MM.1S (cell line): ENCODE data around the gene TRAPPC6A.

Experiments
- DNase-seq: peaks from one replicate; pipeline ENCODE4 v3.0.0-alpha.2; 2015
- H2AFZ ChIP-seq: fragments of 300-600 bp; sonication (generic); 2 replicates; pipeline ENCODE4 v1.6.0; 2016; ENCODE audit warnings: antibody characterized with exemption, low read length
- H3F3A ChIP-seq: fragments of 300-600 bp; sonication (generic); 2 replicates; pipeline ENCODE4 v1.6.1; 2016; ENCODE audit warnings: mild to moderate bottlenecking, antibody characterized with exemption, low read length, moderate library complexity, mixed read lengths; ENCODE audit not compliant: insufficient read depth
- H3K27ac ChIP-seq: fragments of 300-600 bp; sonication (generic); 2 replicates; pipeline ENCODE4 v1.5.1; 2016; ENCODE audit warnings: mild to moderate bottlenecking, low read length
- H3K27me3 ChIP-seq: fragments of 300-600 bp; sonication (generic); replicated peaks from 2 replicates; pipeline ENCODE4 v1.6.0; 2016; ENCODE audit warnings: low read length; ENCODE audit not compliant: insufficient read depth
- H3K36me3 ChIP-seq: fragments of 300-600 bp; sonication (generic); replicated peaks from 2 replicates; pipeline ENCODE4 v1.6.1; 2016; ENCODE audit warnings: mild to moderate bottlenecking, low read length, mixed read lengths; ENCODE audit not compliant: insufficient read depth
- H3K4me1 ChIP-seq: fragments of 300-600 bp; sonication (generic); 2 replicates; pipeline ENCODE4 v1.6.1; 2016; ENCODE audit warnings: low read length, mixed read lengths
- H3K4me2 ChIP-seq: fragments of 300-600 bp; sonication (generic); 2 replicates; pipeline ENCODE4 v1.6.0; 2016; ENCODE audit warnings: low read depth, low read length
- H3K4me3 ChIP-seq: fragments of 300-600 bp; sonication (generic); 2 replicates; pipeline ENCODE4 v1.5.1; 2016; ENCODE audit warnings: low read length, mixed read lengths
- H3K79me2 ChIP-seq: fragments of 300-600 bp; sonication (generic); 2 replicates; pipeline ENCODE4 v1.6.1; 2016; ENCODE audit warnings: mixed run types, low read length, mixed read lengths
- H3K9ac ChIP-seq: fragments of 300-600 bp; sonication (generic); 2 replicates; pipeline ENCODE4 v1.6.1; 2016; ENCODE audit warnings: low read length, mixed read lengths
- H3K9me2 ChIP-seq: fragments of 300-600 bp; sonication (generic); replicated peaks from 2 replicates; pipeline ENCODE4 v1.6.1; 2016; ENCODE audit warnings: mild to moderate bottlenecking, low read length, mixed read lengths; ENCODE audit not compliant: insufficient read depth
- H3K9me3 ChIP-seq: fragments of 300-600 bp; sonication (generic); replicated peaks from 2 replicates; pipeline ENCODE4 v1.6.1; 2016; ENCODE audit warnings: mild to moderate bottlenecking, low read length, mixed read lengths; ENCODE audit not compliant: insufficient read depth
- H4K20me1 ChIP-seq: fragments of 300-600 bp; sonication (generic); 2 replicates; pipeline ENCODE4 v1.6.1; 2016; ENCODE audit warnings: mild to moderate bottlenecking, low read length, moderate library complexity, mixed read lengths; ENCODE audit not compliant: insufficient read depth
- EZH2 ChIP-seq: fragments of 300-600 bp; sonication (generic); optimal IDR thresholded peaks from 2 replicates; pipeline ENCODE3; 2017; ENCODE audit warnings: low read depth, mild to moderate bottlenecking, antibody characterized with exemption, low read length, mixed read lengths
- EZH2phosphoT487 ChIP-seq: fragments of 300-600 bp; sonication (generic); IDR thresholded peaks from 2 replicates; pipeline ENCODE4 v1.6.1; 2018; ENCODE audit warnings: antibody characterized with exemption, low read length
- TF ChIP-seq, protein P1 (sequence below): fragments of 300-600 bp; sonication (generic); IDR thresholded peaks from 2 replicates; pipeline ENCODE4 v1.5.1; 2016; ENCODE audit warnings: antibody characterized with exemption, low read length, mixed read lengths

The TRAPPC6A gene

DNA sequence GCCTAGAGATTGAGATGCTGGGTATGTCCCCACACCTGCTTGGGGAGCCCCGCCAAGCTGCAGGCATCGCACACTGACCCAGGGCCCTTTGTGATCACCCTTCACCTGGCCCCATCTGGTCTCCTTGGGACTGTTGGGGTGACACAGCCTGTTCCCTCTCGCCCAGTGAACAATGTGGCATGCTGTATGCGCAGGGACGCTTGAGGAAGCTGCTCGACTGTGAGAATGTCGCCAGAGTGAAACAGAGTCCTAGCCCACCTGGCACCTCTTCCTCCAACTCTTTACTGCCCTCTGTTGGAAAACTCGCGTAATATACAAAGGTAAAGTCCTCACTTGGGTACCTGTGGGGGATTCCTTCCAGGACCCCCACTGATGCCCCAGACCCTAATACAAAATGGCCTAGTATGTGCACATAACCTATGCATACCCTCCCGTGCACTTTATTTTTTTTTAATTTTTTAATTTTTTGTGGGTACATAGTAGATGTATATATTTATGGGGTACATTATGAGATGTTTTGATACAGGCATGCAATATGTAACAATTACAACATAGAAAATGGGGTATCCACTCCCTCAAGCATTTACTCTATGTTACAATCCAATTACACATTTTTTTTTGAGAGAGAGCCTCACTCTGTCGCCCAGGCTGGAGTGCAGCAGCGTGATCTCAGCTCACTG, 9.5 kb upstream of the TRAPPC6A start:
- Histone ChIP-seq H3K4me3 (no peak overlapping the region), H3K27me3 (no peaks in the 10 kb centered on the region), H4K20me1 (no peaks in the 10 kb centered on the region), H3K9ac (no peak overlapping the region), H3K9me3 (no peaks in the 10 kb centered on the region), H3K79me2 (no peaks in the 10 kb centered on the region), H2AFZ (peak overlapping the region; percentile 8; the same call in 1 of the 2 replicates), H3K27ac (no peak overlapping the region), H3F3A (no peaks in the 10 kb centered on the region), H3K4me1 (no peaks in the 10 kb centered on the region), H3K4me2 (peak overlapping the region; percentile 30; the same call in 1 of the 2 replicates), H3K9me2 (no peaks in the 10 kb centered on the region), H3K36me3 (no peaks in the 10 kb centered on the region)
- peak; percentile 61 for DNase-seq
- TF ChIP-seq EZH2: no peak
- TF ChIP-seq EZH2phosphoT487: no peak
- TF ChIP-seq, protein P1, sequence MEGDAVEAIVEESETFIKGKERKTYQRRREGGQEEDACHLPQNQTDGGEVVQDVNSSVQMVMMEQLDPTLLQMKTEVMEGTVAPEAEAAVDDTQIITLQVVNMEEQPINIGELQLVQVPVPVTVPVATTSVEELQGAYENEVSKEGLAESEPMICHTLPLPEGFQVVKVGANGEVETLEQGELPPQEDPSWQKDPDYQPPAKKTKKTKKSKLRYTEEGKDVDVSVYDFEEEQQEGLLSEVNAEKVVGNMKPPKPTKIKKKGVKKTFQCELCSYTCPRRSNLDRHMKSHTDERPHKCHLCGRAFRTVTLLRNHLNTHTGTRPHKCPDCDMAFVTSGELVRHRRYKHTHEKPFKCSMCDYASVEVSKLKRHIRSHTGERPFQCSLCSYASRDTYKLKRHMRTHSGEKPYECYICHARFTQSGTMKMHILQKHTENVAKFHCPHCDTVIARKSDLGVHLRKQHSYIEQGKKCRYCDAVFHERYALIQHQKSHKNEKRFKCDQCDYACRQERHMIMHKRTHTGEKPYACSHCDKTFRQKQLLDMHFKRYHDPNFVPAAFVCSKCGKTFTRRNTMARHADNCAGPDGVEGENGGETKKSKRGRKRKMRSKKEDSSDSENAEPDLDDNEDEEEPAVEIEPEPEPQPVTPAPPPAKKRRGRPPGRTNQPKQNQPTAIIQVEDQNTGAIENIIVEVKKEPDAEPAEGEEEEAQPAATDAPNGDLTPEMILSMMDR: peak; percentile 68

DNA sequence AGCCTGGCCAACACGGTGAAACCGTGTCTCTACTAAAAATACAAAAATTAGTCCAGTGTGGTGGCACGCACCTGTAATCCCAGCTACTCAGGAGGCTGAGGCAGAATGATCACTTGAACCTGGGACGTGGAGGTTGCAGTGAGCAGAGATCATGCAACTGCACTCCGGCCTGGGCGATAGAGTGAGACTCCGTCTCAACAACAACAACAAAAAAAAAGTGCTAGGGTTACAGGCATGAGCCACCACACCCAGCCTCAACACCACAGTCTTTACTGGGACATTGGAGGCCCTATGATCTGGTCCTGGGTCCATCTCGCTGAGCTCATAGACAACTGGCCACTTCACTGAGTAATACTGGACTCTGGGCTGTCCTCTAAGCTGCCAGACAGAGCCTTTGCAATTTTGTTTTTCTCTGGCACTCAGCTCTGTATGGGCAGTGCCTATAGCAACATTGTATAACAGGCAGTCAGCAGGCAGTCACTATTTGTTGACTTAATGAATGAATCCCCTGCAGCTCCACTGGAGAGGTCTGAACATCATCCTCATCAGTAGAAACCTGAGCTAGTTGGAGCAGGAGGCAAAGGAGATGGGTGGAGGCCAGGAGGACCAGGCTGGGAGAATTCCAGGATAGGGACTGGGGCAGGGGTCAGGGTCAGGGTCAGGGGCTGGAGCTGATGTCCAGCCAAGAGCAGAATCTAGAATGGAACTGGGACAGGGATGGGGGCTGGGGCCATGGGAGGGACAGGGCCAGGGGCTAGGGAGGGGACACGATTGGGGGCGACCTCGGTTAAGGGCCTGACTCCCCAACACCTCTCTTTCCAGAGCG, 8.7 kb upstream of the TRAPPC6A start:
- Histone ChIP-seq H3K9ac (no peak overlapping the region), H3K4me2 (no peak overlapping the region)

DNA sequence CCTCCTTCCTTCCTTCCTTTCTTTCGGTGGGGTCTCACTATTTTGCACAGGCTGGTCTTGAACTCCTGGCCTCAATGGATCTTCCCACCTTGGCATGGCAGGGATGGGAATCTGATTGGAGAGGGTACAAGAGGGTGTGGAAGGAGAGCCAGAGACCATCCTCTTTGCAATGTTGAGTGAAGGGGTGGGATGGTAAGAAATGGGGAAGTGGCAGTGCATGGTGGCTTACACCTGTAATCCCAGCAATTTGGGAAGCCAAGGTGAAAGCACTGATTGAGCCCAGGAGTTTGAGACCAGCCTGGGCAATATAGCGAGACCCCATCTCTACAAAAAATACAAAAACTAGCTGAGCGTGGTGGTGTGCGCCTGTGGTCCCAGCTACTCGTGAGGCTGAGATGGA, 6.1 kb upstream of the TRAPPC6A start:
- no peak for DNase-seq
- Histone ChIP-seq H3K4me3 (no peak overlapping the region), H3K9me3 (no peaks in the 10 kb centered on the region), H3F3A (no peaks in the 10 kb centered on the region), H2AFZ (no peak overlapping the region), H3K9me2 (no peaks in the 10 kb centered on the region), H3K79me2 (peaks cover 25% of the 10 kb centered on the region), H3K27me3 (no peaks in the 10 kb centered on the region), H3K4me1 (0 out of 2 replicates have a peak, but pooled peaks cover 3% of the 10 kb centered on the region), H3K27ac (no peak overlapping the region), H3K9ac (no peak overlapping the region), H3K4me2 (no peak overlapping the region), H4K20me1 (no peaks in the 10 kb centered on the region), H3K36me3 (no peaks in the 10 kb centered on the region)
- TF ChIP-seq, protein P1: no peak
- TF ChIP-seq EZH2phosphoT487 (no peak), EZH2 (no peak)

More for the DNA sequence above, 8.7 kb upstream of the TRAPPC6A start:
- Histone ChIP-seq H3K36me3 (no peaks in the 10 kb centered on the region), H3K79me2 (0 out of 2 replicates have a peak, but pooled peaks cover under 1% of the 10 kb centered on the region), H3K9me2 (no peaks in the 10 kb centered on the region), H2AFZ (no peak overlapping the region; the same call in 1 of the 2 replicates), H3K27ac (no peak overlapping the region), H3F3A (no peaks in the 10 kb centered on the region), H3K27me3 (no peaks in the 10 kb centered on the region), H3K9me3 (no peaks in the 10 kb centered on the region), H3K4me1 (no peaks in the 10 kb centered on the region), H4K20me1 (no peaks in the 10 kb centered on the region), H3K4me3 (no peak overlapping the region)
- no peak for DNase-seq
- TF ChIP-seq, protein P1: no peak
- TF ChIP-seq EZH2: no peak
- TF ChIP-seq EZH2phosphoT487: no peak
